Peyer's patch (tissue), 4 donors: ENCODE data around the gene SDR39U1. TPM values are rescaled to one million over a fixed set of nuclear protein-coding genes. Genes with fewer than 3 reads are reported as not detected.
A peak's percentile ranks its signal among the peaks of the same experiment; 100 is the strongest.
"Not testable (repeated sequence)": the region's sequence is repeated elsewhere in the genome, so short reads cannot be mapped to it uniquely, and the experiment has no call there.

Source experiments
- DNase-seq, 3 donors: peaks; one replicate each; pipeline ENCODE4 v3.0.0-alpha.2; 2017 to 2019
- H3K27ac ChIP-seq, 4 donors: fragments of 200-600 bp; sonication (generic); one replicate each; pipeline ENCODE4 v1.5.1; 2016 to 2019
- H3K27me3 ChIP-seq, 2 donors: fragments of 200-600 bp; sonication (generic); one replicate each; pipeline ENCODE4 v1.5.1; 2019
- H3K36me3 ChIP-seq, 3 donors: fragments of 200-600 bp; sonication (generic); one replicate each; pipeline ENCODE4 v1.5.1; 2016 to 2019
- H3K4me1 ChIP-seq, 4 donors: fragments of 200-600 bp; sonication (generic); one replicate each; pipeline ENCODE4 v1.5.1; 2016 to 2019
- H3K4me3 ChIP-seq, 4 donors: fragments of 200-600 bp; sonication (generic); 1 replicate in 3 of 4; 2 replicates in 1 of 4; pipeline ENCODE4 v1.5.1; 2016 to 2019; ENCODE audit warnings: mild to moderate bottlenecking in 1 of 4
- H3K9me3 ChIP-seq, 4 donors: fragments of 200-600 bp; sonication (generic); one replicate each; pipeline ENCODE4 v1.5.1; 2016 to 2019; ENCODE audit warnings: mild to moderate bottlenecking in 1 of 4
- CTCF ChIP-seq, 6 experiments: fragments of 450-650 bp in 4 of 6; fragments of 200-600 bp in 2 of 6; sonication (generic) in 1 of 6; IDR thresholded peaks; one replicate each; pipeline ENCODE4 v1.5.1; 2017 to 2019; ENCODE audit warnings: antibody characterized with exemption in 6 of 6, mild to moderate bottlenecking in 3 of 6, moderate library complexity in 1 of 6
- POLR2A ChIP-seq, 2 donors: fragments of 450-650 bp; IDR thresholded peaks; one replicate each; pipeline ENCODE4 v1.5.1; 2017; ENCODE audit warnings: antibody characterized with exemption in 2 of 2, mild to moderate bottlenecking in 2 of 2, moderate library complexity in 2 of 2
- total RNA-seq, 4 donors: library from RNA; depleted of rRNA; stranded (reverse); fragments of >200 nt; gene quantifications; one replicate each; pipeline ENCODE4 v1.1.0, GENCODE V29; 2016

Gene SDR39U1
- total RNA-seq, 4 donors from 2014 or later, result 25.7 to 98.2 (median 48.9) TPM

GRCh38 chr14:24463017-24463883 is 20.7 kb upstream of the SDR39U1 start:
- DNase-seq, result no peak
- Histone ChIP-seq H3K36me3 (no peaks in the 10 kb centered on the region), H3K27ac (no peak overlapping the region), H3K4me1 (no peaks in the 10 kb centered on the region), H3K27me3 (no peaks in the 10 kb centered on the region), H3K4me3 (no peak overlapping the region), H3K9me3 (no peaks in the 10 kb centered on the region)
- TF ChIP-seq CTCF (IDR thresholded peaks at IDR 0.05) (no peak), POLR2A (IDR thresholded peaks at IDR 0.05) (no peak)

DNA sequence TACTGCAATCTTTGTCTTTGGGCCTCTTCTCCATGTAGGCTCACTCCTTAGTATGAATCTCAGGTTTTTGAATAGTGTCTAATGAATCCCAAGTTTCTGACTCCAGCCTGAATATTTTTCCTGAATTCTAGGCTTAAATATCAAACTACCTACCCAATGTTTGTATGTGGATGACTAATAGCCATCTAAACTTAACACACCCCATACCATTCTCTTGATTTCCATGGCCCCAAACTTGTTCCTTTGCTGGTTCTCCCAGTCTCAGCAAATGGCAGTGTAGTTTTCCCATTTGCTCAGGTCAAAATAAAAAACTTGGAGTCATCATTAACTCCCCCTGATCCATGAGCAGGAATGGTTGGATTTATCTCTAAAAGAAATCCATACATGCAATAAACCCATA is 18.8 kb upstream of the SDR39U1 start:
- Histone ChIP-seq H3K27ac (no peak overlapping the region), H3K9me3 (no peaks in the 10 kb centered on the region), H3K36me3 (no peaks in the 10 kb centered on the region), H3K27me3 (no peaks in the 10 kb centered on the region), H3K4me3 (no peak overlapping the region), H3K4me1 (no peaks in the 10 kb centered on the region)
- DNase-seq, result no peak
- TF ChIP-seq POLR2A (IDR thresholded peaks at IDR 0.05) (no peak), CTCF (IDR thresholded peaks at IDR 0.05) (no peak)

- Histone ChIP-seq H3K27me3 (no peaks in the 10 kb centered on the region), H3K4me1 (no peaks in the 10 kb centered on the region), H3K4me3 (no peak overlapping the region), H3K27ac (no peak overlapping the region), H3K36me3 (no peaks in the 10 kb centered on the region), H3K9me3 (no peaks in the 10 kb centered on the region)
- DNase-seq, result no peak
- TF ChIP-seq POLR2A (IDR thresholded peaks at IDR 0.05), result no peak
Measured at GRCh38 chr14:24459331-24459730, 16.8 kb upstream of the SDR39U1 start.

DNA sequence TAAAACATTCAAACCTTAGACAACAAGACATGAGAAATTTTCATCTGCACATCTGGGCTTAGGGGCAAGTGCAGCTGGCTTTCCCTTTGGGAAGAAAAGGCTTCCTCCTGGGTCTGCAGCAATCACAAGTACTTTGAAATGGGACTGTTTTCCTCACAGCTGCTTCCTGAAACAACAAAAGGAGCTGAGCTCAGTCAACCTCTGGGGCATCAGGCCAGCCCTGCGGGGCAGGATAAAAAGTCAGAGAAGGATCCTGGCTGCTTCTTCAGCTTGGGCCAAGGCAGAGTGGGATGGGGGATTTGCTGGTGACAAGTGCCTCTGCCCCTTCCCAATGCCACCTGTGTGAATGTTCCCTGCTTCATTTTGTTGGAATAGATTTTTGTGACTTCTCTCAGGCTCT is 16.2 kb upstream of the SDR39U1 start:
- Histone ChIP-seq H3K27me3 (no peaks in the 10 kb centered on the region), H3K4me3 (no peak overlapping the region), H3K27ac (no peak overlapping the region), H3K9me3 (no peaks in the 10 kb centered on the region), H3K36me3 (no peaks in the 10 kb centered on the region), H3K4me1 (no peaks in the 10 kb centered on the region)
- TF ChIP-seq POLR2A (IDR thresholded peaks at IDR 0.05), result no peak
- DNase-seq, result no peak

- Histone ChIP-seq H3K27ac (no peak overlapping the region), H3K4me3 (no peak overlapping the region), H3K27me3 (no peaks in the 10 kb centered on the region), H3K4me1 (no peaks in the 10 kb centered on the region), H3K36me3 (no peaks in the 10 kb centered on the region), H3K9me3 (no peaks in the 10 kb centered on the region)
- TF ChIP-seq POLR2A (IDR thresholded peaks at IDR 0.05) (no peak), CTCF (IDR thresholded peaks at IDR 0.05) (no peak)
- DNase-seq, result no peak
Measured at GRCh38 chr14:24456980-24457379, 14.4 kb upstream of the SDR39U1 start.

GRCh38 chr14:24450828-24451227 is 8.3 kb upstream of the SDR39U1 start:
- not testable (repeated sequence) for H3K4me1 ChIP-seq, H3K27me3 ChIP-seq, DNase-seq, H3K4me3 ChIP-seq, H3K36me3 ChIP-seq, H3K27ac ChIP-seq, H3K9me3 ChIP-seq

DNA sequence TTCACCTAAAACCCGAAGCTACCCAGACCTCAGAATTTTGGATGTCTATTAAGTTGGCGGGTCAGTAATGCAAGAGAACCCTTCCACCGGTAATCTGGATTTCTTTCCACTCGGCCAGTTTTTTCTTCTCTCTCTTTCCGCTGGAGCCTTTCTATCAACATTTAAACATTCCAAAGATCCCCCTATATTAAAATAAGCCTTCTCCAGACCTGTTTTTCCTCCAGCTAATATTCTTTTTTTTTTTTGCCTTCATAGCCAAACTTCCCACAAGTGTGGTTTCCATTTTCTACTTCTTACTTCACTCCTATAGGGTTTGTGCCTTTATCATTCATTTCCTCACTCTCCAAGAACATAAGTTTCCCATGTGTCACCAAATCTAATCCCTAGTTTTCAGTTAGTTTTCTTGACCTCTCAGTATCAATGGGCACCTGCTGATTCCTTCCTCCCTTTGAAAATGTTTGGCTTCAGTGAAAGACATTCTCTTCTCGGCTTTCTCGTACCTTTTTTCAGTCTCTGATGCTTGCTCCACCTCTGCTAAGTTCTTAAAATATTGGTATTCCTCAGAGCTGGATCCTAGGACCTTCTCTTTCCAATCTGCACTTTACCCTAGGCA is 583 bp upstream of the SDR39U1 start:
- Histone ChIP-seq H3K9me3 (no peaks in the 10 kb centered on the region), H3K27me3 (no peaks in the 10 kb centered on the region), H3K36me3 (peaks cover 0 to 31% (median 0%) of the 10 kb centered on the region in 3 donors), H3K4me1 (peaks cover 0 to 23% (median 5%) of the 10 kb centered on the region in 4 donors), H3K27ac (peak overlapping the region; percentile 92 to 100 (median 95)), H3K4me3 (peak overlapping the region; percentile 53 to 79 (median 66))
- DNase-seq, result no peak
- TF ChIP-seq POLR2A (IDR thresholded peaks at IDR 0.05) (no peak), CTCF (IDR thresholded peaks at IDR 0.05) (no peak)
